Adrenal gland (tissue), 12 donors: Measurements from ENCODE around the gene EIF2D. TPM values are rescaled to one million over a fixed set of nuclear protein-coding genes. Genes with fewer than 3 reads are reported as not detected.

Experiments
- DNase-seq, 7 donors: peaks; one replicate each; pipeline ENCODE4 v3.0.0-alpha.2; 2019 to 2020
- H3K27ac ChIP-seq, 5 donors: fragments of 200-600 bp; sonication (generic) in 4 of 5; 1 replicate in 3 of 5; 2 replicates in 2 of 5; pipeline versions ENCODE4 v1.5.1 to v1.8.0; 2016 to 2020; ENCODE audit warnings: mild to moderate bottlenecking in 1 of 5
- H3K27me3 ChIP-seq: fragments of 200-600 bp; 2 replicates; pipeline ENCODE4 v1.8.0; 2021
- H3K36me3 ChIP-seq, 2 donors: fragments of 200-600 bp; replicated peaks in 1 of 2; 1 replicate in 1 of 2; 2 replicates in 1 of 2; pipeline versions ENCODE4 v1.5.1 to v1.8.0; 2018 to 2022
- H3K4me1 ChIP-seq, 2 donors: fragments of 200-600 bp; replicated peaks in 1 of 2; 1 replicate in 1 of 2; 2 replicates in 1 of 2; pipeline versions ENCODE4 v1.5.1 to v1.8.0; 2018 to 2021
- H3K4me3 ChIP-seq, 4 donors: fragments of 200-600 bp; sonication (generic) in 3 of 4; one replicate each; pipeline ENCODE4 v1.5.1; 2016 to 2018
- H3K9me3 ChIP-seq, 3 donors: fragments of 200-600 bp; sonication (generic) in 1 of 3; replicated peaks in 1 of 3; 1 replicate in 2 of 3; 2 replicates in 1 of 3; pipeline versions ENCODE4 v1.5.1 to v1.8.0; 2016 to 2021
- POLR2A ChIP-seq, 2 donors: fragments of 450-650 bp; IDR thresholded peaks; one replicate each; pipeline ENCODE4 v1.6.1; 2017; ENCODE audit warnings: antibody characterized with exemption in 2 of 2, mild to moderate bottlenecking in 2 of 2, moderate library complexity in 1 of 2
- WGBS, 4 donors: extraction: QIAGEN DNeasy Blood & Tissue Kit in 2 of 4; methylation state at CpG; one replicate each; pipeline versions ENCODE4 v1.1.5 to v1.1.7; 2013 to 2017; 5-methylcytosine and 5-hydroxymethylcytosine counted together
- intact Hi-C, 2 donors: fragments of 100-400 bp; cut with DNase I; formaldehyde crosslinking; loops; one replicate each; pipeline versions ENCODE4 v1.14.1 to v1.15.0; 2022 to 2023
- polyA plus RNA-seq, 3 donors: library from polyadenylated mRNA; stranded (reverse); fragments of 200-250 nt in 2 of 3; fragments of 350-450 nt in 1 of 3; fragmentation: Illumina TruSeq in 1 of 3; extraction: RNeasy Lipid Tissue Mini Kit (QIAGEN cat#74804) in 1 of 3; gene quantifications; one replicate each; pipeline ENCODE4 v1.2.3, GENCODE V29; 2013 to 2014
- total RNA-seq, 9 donors: library from RNA; depleted of rRNA in 4 of 9; stranded (reverse); fragments of >200 nt in 4 of 9; fragments of 120-200 nt in 1 of 9; fragmentation: NEBNext Ultra II Directional in 1 of 9; extraction: Animal tissue kit (Norgen Biotek cat#: 25700) in 1 of 9; gene quantifications; one replicate each; pipeline versions ENCODE4 v1.1.0 to v1.2.4, GENCODE V29; 2013 to 2023
- TF ChIP-seq, protein P1 (sequence below), 6 experiments: fragments of 450-650 bp in 4 of 6; fragments of 200-600 bp in 2 of 6; sonication (generic) in 1 of 6; IDR thresholded peaks; 1 replicate in 5 of 6; 2 replicates in 1 of 6; pipeline versions ENCODE4 v1.5.1 to v1.8.0; 2016 to 2021; ENCODE audit warnings: antibody characterized with exemption in 6 of 6, mild to moderate bottlenecking in 2 of 6, moderate library complexity in 1 of 6
- donor health status: healthy with polysubstance abuse.
- donor health status: Bipolar disorder and iron deficiency.
- donor health status: DM: yes; HTN: yes; CAD: no.
- donor health status: DM: no; HTN: no; CAD: no.
- donor health status: DM: no; HTN: no; CAD: no.
- donor health status: DM: yes; HTN: yes; CAD: no.

EIF2D gene
- total and polyA plus RNA-seq, 12 donors, result 31.6 to 95.4 (median 54.0) TPM

GRCh38 chr1:206566999-206567398 lies 45.3 kb downstream of the EIF2D start:
- no peak overlapping the region for H3K27ac ChIP-seq
- peaks cover 0 to 8% of the 10 kb centered on the region in 2 donors for H3K4me1 ChIP-seq
- no peaks in the 10 kb centered on the region for H3K36me3 ChIP-seq
- whole genome bisulfite sequencing, 4 donors, result 71 to 99% (median 85%) methylated on average over 4 of the region's 4 CpGs
- no peak overlapping the region for H3K4me3 ChIP-seq
- TF ChIP-seq POLR2A (IDR thresholded peaks at IDR 0.05), result no peak
- intact Hi-C loops, result no loop called here
- DNase-seq, result no peak
- H3K9me3 ChIP-seq, result no peaks in the 10 kb centered on the region
- no peaks in the 10 kb centered on the region for H3K27me3 ChIP-seq

GRCh38 chr1:206565995-206566394 lies 46.3 kb downstream of the EIF2D start:
- DNase-seq, result no peak
- TF ChIP-seq, protein P1, sequence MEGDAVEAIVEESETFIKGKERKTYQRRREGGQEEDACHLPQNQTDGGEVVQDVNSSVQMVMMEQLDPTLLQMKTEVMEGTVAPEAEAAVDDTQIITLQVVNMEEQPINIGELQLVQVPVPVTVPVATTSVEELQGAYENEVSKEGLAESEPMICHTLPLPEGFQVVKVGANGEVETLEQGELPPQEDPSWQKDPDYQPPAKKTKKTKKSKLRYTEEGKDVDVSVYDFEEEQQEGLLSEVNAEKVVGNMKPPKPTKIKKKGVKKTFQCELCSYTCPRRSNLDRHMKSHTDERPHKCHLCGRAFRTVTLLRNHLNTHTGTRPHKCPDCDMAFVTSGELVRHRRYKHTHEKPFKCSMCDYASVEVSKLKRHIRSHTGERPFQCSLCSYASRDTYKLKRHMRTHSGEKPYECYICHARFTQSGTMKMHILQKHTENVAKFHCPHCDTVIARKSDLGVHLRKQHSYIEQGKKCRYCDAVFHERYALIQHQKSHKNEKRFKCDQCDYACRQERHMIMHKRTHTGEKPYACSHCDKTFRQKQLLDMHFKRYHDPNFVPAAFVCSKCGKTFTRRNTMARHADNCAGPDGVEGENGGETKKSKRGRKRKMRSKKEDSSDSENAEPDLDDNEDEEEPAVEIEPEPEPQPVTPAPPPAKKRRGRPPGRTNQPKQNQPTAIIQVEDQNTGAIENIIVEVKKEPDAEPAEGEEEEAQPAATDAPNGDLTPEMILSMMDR (IDR thresholded peaks at IDR 0.05), result no peak
- no peak for TF ChIP-seq POLR2A (IDR thresholded peaks at IDR 0.05)
- Histone ChIP-seq H3K27ac (no peak overlapping the region), H3K4me1 (peaks cover 0 to 11% of the 10 kb centered on the region in 2 donors), H3K9me3 (no peaks in the 10 kb centered on the region), H3K4me3 (no peak overlapping the region), H3K36me3 (no peaks in the 10 kb centered on the region), H3K27me3 (no peaks in the 10 kb centered on the region)
- intact Hi-C loops, result no loop called here
- 77 to 87% (median 86%) methylated on average over 4 of the region's 4 CpGs for WGBS, 4 donors

DNA sequence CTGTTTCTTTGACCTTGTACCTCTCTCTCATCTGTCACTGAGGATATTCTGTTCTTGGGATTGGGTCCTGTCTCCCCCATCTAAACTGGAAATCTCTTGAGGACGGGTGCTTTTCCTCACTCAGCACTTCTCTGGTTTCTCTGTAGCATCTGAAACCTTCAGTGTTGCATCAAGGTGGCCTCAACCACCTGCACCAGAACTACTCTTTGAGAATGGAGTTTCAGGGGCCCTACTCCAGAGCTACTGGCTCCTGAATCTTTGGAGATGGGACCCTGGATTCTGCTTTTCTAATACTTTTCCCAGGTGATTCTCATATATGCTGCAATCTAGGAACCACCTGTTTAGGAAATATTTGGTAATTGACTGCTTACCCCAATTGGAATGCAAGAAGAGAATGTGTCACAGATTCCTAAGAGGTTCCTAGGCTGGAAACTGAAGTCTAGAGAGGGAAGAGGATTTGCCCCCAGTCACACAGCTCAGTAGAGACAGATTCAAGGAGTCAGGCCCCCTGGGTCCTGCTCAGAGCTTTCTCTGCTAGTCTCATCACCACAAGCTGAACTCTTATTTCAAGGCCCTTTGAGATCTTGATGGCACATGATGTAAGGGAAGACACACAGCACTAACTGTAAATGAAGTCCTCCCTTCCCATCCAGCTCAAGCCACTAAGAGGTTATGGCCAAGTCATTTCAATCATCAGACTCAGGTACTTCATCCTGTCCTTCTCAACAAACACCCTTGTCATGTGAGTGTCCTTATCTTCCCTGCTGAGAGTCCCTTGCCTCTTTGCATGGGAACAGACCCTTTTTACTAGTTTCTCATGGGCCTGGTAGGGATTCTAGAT lies 48.7 kb downstream of the EIF2D start:
- TF ChIP-seq, protein P1 (IDR thresholded peaks at IDR 0.05), result no peak
- TF ChIP-seq POLR2A (IDR thresholded peaks at IDR 0.05), result no peak
- WGBS, 4 donors, result 63 to 86% (median 78%) methylated on average over 1 of the region's 1 CpG
- intact Hi-C loops, result no loop called here
- DNase-seq, result no peak
- Histone ChIP-seq H3K27me3 (no peaks in the 10 kb centered on the region), H3K27ac (no peak overlapping the region), H3K4me1 (peaks cover 19 to 32% of the 10 kb centered on the region in 2 donors), H3K36me3 (no peaks in the 10 kb centered on the region), H3K4me3 (no peak overlapping the region), H3K9me3 (no peaks in the 10 kb centered on the region)

- DNase-seq, result peak in 1 of 7 donors; percentile 71
- Histone ChIP-seq H3K27ac (peak overlapping the region; percentile 20 to 90 (median 53)), H3K36me3 (no peaks in the 10 kb centered on the region), H3K27me3 (no peaks in the 10 kb centered on the region), H3K9me3 (no peaks in the 10 kb centered on the region), H3K4me3 (no peak overlapping the region), H3K4me1 (peaks cover 49 to 65% of the 10 kb centered on the region in 2 donors)
- intact Hi-C loops, result no loop called here
- 47 to 59% (median 56%) methylated on average over 9 to 10 of the region's 10 CpGs for WGBS, 4 donors
- no peak for TF ChIP-seq POLR2A (IDR thresholded peaks at IDR 0.05)
- TF ChIP-seq, protein P1 (IDR thresholded peaks at IDR 0.05), result no peak
Observed at GRCh38 chr1:206560007-206560716, 52.1 kb downstream of the EIF2D start.
